CD4-positive, alpha-beta T cell treated with Interleukin-15 for 1 hour (primary cell): ENCODE results near the gene AKIRIN2.

Source experiments
- DNase-seq: peaks from one replicate; pipeline ENCODE4 v3.0.0-alpha.2; 2020

Gene AKIRIN2

GRCh38 chr6:87701676-87702588 lies at the start of gene AKIRIN2:
TSS of gene AKIRIN2 (minus strand) at chr6:87702233. CDS start at chr6:87701684, 549 bp downstream.
- DNase-seq, result peak; percentile 98

- no peak for DNase-seq
These were observed 45.6 kb upstream of the AKIRIN2 start for GRCh38 chr6:87747646-87748045.

GRCh38 chr6:87745966-87746721 lies 44.1 kb upstream of the AKIRIN2 start:
- no peak for DNase-seq

GRCh38 chr6:87743454-87743853 lies 41.4 kb upstream of the AKIRIN2 start:
- no peak for DNase-seq

GRCh38 chr6:87742106-87742505 lies 40.1 kb upstream of the AKIRIN2 start:
- DNase-seq, result peak; percentile 66

- no peak for DNase-seq
These were observed 39.1 kb upstream of the AKIRIN2 start for GRCh38 chr6:87741001-87741650.

GRCh38 chr6:87738744-87739143 lies 36.7 kb upstream of the AKIRIN2 start:
- DNase-seq, result no peak

- no peak for DNase-seq
These were observed 36.0 kb upstream of the AKIRIN2 start for GRCh38 chr6:87738000-87738399.

- DNase-seq, result no peak
These were observed 34.9 kb upstream of the AKIRIN2 start for GRCh38 chr6:87736809-87737540.

- DNase-seq, result peak; percentile 79
These were observed 30.0 kb upstream of the AKIRIN2 start for GRCh38 chr6:87731818-87732661.

GRCh38 chr6:87731080-87731479 lies 29.0 kb upstream of the AKIRIN2 start:
- DNase-seq, result no peak

- no peak for DNase-seq
These were observed 28.1 kb upstream of the AKIRIN2 start for GRCh38 chr6:87729965-87730719.

- DNase-seq, result no peak
These were observed 26.7 kb upstream of the AKIRIN2 start for GRCh38 chr6:87728706-87729105.

GRCh38 chr6:87724983-87725811 lies 23.2 kb upstream of the AKIRIN2 start:
- no peak for DNase-seq

- peak; percentile 58 for DNase-seq
These were observed 21.4 kb upstream of the AKIRIN2 start for GRCh38 chr6:87723170-87724078.

GRCh38 chr6:87722540-87723169 lies 20.6 kb upstream of the AKIRIN2 start:
- no peak for DNase-seq

GRCh38 chr6:87721311-87721710 lies 19.3 kb upstream of the AKIRIN2 start:
- DNase-seq, result no peak
